Measurements from ENCODE around the gene CASP2.
A peak's percentile ranks its signal among the peaks of the same experiment; 100 is the strongest.

Gene CASP2

GRCh38 chr7:143284591-143285469, 3.3 kb upstream of the CASP2 start, which contains the start of gene TMEM139:
Gene TMEM139 (plus strand): TSS chr7:143284958. CDS start chr7:143285958, 1,000 bp downstream.
- DNase-seq (ENCODE audit: low read depth) = peak; percentile 39
- peak within 1 kb of the TSS; percentile 17 for H3K4me3 ChIP-seq (ENCODE audit: low read length)
- TF ChIP-seq, protein P1, sequence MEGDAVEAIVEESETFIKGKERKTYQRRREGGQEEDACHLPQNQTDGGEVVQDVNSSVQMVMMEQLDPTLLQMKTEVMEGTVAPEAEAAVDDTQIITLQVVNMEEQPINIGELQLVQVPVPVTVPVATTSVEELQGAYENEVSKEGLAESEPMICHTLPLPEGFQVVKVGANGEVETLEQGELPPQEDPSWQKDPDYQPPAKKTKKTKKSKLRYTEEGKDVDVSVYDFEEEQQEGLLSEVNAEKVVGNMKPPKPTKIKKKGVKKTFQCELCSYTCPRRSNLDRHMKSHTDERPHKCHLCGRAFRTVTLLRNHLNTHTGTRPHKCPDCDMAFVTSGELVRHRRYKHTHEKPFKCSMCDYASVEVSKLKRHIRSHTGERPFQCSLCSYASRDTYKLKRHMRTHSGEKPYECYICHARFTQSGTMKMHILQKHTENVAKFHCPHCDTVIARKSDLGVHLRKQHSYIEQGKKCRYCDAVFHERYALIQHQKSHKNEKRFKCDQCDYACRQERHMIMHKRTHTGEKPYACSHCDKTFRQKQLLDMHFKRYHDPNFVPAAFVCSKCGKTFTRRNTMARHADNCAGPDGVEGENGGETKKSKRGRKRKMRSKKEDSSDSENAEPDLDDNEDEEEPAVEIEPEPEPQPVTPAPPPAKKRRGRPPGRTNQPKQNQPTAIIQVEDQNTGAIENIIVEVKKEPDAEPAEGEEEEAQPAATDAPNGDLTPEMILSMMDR (IDR thresholded peaks at IDR 0.05; ENCODE audit: insufficient read depth, low read depth, low read length, missing control alignments) = no peak

DNA sequence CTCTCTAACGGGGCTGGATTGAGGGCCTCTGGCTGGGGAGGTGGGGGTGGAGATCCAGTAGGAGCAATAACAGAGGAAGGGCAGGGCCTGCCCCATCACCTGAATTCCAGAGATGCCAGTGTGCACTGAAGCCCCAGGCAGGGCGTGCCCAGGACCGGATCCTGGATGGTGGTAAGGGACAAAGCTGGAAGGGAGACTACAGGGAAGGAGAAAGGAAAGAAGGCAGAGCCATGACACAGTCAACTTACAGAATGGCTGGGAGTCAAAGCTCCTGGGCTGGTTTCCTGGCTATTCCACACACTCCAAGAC, 2.7 kb upstream of the CASP2 start:
- H3K4me3 ChIP-seq (ENCODE audit: low read length) = peak overlapping the region; percentile 17
- TF ChIP-seq, protein P1 (IDR thresholded peaks at IDR 0.05; ENCODE audit: insufficient read depth, low read depth, low read length, missing control alignments) = no peak
- peak; percentile 61 for DNase-seq (ENCODE audit: low read depth)

DNA sequence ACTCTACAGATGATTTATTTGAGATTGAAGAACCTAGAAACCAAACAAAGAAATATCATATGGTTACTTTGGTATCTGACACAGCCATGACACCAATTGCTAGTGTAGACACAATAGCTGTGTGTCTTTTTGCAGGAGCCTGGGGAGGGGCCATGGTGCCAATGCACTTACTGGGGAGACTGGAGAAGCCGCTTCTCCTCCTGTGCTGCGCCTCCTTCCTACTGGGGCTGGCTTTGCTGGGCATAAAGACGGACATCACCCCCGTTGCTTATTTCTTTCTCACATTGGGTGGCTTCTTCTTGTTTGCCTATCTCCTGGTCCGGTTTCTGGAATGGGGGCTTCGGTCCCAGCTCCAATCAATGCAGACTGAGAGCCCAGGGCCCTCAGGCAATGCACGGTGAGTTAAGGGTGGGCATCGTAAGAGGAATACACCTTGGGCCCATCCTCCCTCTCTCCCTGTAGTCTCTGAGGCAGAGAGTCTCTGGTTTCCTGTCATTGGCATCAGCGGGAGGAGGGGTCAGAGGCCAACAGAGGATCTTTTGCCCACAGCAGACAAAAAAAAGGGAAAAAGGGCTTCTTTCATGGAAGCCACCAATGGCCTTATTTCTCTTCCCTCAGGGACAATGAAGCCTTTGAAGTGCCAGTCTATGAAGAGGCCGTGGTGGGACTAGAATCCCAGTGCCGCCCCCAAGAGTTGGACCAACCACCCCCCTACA, 2.2 kb upstream of the CASP2 start:
- TF ChIP-seq, protein P1 (IDR thresholded peaks at IDR 0.05; ENCODE audit: insufficient read depth, low read depth, low read length, missing control alignments) = no peak
- no peak overlapping the region for H3K4me3 ChIP-seq (ENCODE audit: low read length)
- DNase-seq (ENCODE audit: low read depth) = no peak

- TF ChIP-seq, protein P1 (IDR thresholded peaks at IDR 0.05; ENCODE audit: insufficient read depth, low read depth, low read length, missing control alignments) = no peak
- H3K4me3 ChIP-seq (ENCODE audit: low read length) = no peak overlapping the region
- no peak for DNase-seq (ENCODE audit: low read depth)
Observed at GRCh38 chr7:143286522-143286890, 1.6 kb upstream of the CASP2 start.

DNA sequence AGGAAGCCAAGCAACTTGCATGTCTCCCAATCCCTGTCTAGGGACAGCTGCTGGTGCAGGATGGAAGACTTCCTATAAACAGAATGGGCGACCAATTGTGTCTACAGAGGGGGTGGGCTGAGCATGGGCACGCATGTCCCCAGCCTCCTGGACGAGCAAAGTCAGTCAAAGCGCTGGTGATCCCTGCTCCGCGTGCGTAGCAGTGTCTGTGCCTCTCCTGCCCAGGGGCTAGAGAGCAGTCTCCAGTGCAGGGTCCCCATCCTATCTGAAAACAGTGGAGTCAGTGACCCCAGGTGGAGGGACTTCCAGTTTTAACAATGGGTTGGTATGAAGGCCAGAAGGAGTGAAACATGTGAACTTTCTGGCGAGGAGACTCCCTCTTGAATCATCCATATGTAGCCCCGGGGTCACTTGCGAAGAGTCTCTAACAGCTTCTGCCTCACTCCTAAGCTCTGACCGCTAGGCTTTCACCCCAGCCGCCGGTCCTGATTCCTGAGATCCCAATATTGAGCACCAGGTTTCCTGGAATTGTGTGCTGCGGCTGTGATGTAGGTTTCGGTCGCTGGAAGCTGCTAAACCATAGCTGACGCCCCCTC, 714 bp upstream of the CASP2 start:
- TF ChIP-seq, protein P1 (IDR thresholded peaks at IDR 0.05; ENCODE audit: insufficient read depth, low read depth, low read length, missing control alignments) = no peak
- DNase-seq (ENCODE audit: low read depth) = no peak
- H3K4me3 ChIP-seq (ENCODE audit: low read length) = peak overlapping the region; percentile 14

DNA sequence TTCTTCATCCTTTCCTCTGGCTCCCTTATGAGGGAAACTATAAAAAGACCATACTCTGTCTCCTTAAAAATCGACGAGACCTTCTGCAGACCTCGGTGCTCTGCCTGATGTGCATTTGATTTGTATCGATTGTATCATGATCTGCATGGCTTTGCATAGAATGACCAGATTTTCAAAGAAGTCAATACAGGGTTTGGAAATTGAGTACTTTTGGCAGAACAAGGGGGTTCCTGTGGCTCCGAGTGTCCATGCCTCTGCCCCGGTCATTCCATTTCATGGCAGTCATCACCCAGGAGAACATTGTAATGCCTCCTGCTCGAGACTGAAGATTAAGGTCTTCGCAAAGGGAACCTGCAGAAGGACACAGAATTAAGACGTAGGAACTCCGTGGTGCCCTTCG, 685 bp downstream of the CASP2 start:
- peak overlapping the region; percentile 80 for H3K4me3 ChIP-seq (ENCODE audit: low read length)
- no peak for DNase-seq (ENCODE audit: low read depth)
- TF ChIP-seq, protein P1 (IDR thresholded peaks at IDR 0.05; ENCODE audit: insufficient read depth, low read depth, low read length, missing control alignments) = no peak
